ENCODE data around the gene PGBD1.
"Not testable (repeated sequence)": the region's sequence is repeated elsewhere in the genome, so short reads cannot be mapped to it uniquely, and the experiment has no call there.

PGBD1 gene

DNA sequence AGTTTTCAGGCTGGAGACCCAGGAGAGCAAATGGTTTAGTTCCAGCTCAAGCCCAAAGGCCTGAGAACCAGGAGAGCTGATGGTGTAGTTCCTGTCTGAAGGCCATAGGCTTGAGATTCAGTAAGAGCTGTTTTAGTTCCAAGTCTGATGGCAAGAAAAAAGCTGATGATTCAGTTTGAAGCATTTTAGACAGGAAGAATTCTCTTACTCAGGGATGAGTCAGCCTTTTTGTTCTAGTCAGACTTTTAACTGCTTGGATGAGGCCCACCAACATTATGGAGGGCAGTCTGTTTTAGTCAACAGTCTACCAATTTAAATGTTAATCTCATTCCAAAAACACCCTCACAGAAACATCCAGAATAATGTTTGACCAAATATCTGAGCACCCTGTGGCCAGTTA, 11.9 kb upstream of the PGBD1 start:
- no peak for DNase-seq (ENCODE audit: low read depth in 2 of 2)

DNA sequence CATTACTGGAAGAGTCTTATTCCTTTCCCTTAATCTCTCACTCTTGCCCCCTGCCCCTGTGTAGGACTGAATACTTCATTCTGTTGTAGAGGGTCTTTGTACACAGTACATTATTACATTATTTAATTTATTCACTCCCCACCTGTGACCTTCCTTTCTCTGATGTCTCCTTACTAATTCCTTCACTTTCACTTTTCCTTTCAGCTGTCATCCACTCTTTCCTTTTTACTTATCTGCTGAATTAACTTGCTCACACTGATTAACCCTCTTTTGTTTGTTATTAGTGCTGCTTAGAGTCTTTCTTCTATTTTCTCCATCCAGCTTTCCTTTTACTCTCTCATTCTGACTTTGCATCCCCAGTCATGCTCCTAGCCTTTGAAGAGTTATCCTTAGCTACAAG, 6.5 kb upstream of the PGBD1 start:
- DNase-seq (ENCODE audit: low read depth in 2 of 2), result no peak

DNA sequence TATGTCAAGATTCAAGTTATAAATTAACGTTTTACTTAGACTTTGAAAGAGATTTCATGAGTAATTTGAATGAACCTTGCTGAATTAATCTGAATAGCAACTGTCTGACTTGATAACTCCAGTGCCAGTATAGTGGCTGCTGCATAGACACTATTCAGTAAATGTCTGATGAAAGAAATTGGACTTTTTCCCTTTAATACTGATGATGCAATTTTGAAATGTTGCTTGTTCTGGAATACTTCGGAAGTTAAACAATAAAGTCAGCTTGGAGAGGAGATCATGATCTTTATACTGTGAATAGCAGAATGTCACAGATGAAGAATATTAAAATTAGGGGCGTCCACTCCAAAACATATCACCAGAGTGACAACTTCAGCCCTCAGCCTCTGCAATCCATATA, 3.6 kb upstream of the PGBD1 start:
- no peak for DNase-seq (ENCODE audit: low read depth in 2 of 2)

DNA sequence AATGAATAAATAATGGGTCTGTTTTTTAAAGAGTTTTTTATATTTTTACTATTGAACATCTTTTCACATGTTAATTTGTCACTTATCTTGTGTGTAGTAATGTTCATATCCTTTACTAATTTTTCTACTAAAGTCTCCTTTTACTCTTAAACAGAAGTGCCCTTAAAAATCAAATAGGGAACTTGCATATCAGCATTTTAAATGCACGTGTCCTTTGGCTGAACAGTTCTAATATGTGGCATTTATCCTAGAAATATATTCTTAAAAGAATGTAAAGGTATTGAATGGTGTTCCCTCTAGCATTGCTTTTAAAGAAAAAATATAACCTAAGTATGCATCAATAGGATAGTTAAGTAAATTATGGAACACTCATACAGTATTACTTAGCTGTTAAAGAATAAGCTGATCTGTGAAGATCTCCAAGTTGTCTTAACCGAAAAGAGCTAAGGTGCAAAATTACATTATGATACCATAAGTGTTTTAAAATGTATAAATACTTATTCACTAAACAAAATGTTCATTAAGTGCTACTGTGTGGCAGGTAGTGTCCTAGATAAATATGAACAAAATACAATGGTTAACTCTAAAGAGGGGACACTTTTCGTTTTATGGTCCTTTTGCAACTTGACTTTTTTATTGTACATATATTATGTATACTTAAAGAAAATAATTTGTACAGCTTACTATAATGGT, 631 bp upstream of the PGBD1 start:
- no peak for DNase-seq (ENCODE audit: low read depth in 2 of 2)

DNA sequence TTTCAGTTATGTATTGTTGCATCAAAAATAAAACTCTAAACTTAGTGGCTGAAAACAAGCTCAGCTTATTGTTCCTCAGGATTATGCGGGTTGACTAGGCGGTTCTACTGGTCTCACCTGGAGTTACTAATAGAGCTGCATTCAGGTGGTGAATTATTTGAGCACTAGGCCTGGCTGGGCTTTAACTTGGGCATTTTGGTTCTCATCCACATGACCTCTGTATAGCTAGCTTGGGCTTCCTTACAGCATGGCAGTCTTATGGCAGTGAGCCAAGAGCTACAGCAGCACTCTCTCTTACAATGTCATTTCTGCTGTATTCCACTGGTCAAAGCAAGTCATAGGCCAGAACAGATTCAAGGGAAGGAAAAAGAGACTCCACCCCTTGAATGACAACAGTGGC, 1.6 kb downstream of the PGBD1 start:
- no peak for DNase-seq (ENCODE audit: low read depth in 2 of 2)

DNA sequence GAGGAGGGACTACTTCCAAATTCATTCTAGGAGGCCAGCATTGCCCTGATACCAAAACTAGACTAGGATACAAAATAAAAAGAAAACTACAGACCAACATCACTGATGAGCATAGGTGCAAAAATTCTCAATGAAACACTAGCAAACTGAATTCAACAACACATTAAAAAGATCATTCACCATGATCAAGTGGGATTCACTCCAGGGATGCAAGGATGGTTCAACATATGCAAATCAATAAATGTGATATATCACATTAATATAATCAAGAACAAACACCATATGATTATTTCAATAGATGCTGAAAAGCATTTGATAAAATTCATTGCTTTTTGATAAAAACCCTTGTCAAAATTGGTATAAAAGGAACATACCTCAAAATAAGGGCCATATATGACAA, 10.2 kb downstream of the PGBD1 start:
- no peak for DNase-seq (ENCODE audit: low read depth in 2 of 2)

DNA sequence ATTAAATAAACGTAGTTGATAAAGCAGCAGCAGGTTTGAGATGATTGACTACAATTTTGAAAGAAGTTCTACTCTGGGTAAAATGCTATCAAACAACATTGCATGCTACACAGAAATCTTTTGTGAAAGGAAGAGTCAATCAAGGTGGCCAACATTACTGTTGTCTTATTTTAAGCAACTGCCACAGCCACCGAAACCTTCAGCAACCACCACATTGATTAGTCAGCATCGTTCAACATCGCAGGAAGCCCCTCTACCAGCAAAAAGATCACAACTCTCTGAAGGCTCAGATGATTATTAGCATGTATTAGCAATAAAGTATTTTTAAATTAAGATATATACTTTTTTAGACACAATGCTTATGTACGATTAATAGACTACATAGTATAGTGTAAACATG, 14.0 kb downstream of the PGBD1 start:
- DNase-seq (ENCODE audit: low read depth in 2 of 2), result no peak

DNA sequence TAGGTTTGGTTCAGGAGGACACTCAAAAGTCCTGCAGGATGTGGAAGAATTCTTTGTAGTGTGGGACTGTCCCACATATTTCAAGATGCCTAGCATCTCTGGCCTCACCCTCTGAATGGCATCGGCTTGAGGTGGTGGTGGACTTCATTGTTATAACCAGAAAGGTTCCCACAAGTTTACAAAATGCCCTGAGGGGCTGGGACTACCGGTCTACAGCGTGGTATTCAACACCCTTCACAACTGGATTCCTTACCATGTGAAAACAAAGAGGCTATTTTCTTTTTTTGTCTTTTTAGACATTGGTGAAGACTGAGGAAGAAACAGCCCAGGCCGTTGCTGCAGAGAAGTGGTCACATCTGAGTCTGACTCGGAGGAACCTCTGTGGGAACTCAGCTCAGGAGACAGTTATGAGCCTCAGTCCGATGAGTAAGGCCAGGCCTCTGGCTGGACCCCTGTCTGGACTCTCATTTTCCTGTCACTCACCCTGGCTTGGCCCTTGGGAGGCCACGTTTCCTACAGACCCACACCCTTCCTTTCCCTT, 15.2 kb downstream of the PGBD1 start:
- no peak for DNase-seq (ENCODE audit: low read depth in 2 of 2)

DNA sequence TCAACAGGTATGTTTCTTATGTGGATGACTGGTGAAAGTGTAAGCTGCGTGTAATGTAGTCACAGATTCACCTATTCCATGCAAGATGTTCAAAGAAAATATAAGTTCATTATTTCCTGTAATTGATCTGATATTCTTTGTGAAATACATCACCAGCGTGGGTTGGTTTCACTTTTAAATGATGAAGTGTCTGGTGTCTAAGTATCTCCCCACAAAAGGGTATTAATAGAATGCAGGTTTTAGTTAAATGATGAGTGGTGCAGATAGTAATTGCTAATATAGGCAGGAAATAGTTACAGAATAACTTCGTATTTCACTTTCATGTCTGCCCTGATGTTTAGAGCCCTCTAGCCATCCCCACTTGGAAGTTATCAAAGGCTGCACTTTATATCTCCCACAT, 22.2 kb downstream of the PGBD1 start:
- DNase-seq (ENCODE audit: low read depth in 2 of 2), result no peak

DNA sequence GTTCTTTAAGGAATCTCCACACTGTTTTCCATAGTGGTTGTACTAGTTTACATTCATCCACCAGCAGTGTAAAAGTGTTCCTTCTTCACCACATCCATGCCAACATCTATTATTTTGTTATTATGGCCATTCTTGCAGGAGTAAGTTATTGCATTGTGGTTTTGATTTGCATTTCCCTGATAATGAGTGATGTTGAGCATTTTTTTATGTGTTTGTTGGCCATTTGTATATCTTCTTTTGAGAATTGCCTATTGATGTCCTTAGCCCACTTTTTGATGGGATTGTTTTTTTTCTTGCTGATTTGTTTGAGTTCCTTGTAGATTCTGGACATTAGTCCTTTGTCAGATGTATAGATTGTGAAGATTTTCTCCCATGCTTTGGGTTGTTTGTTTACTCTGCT, 25.0 kb downstream of the PGBD1 start:
- not testable (repeated sequence) for DNase-seq (ENCODE audit: low read depth in 2 of 2)

DNA sequence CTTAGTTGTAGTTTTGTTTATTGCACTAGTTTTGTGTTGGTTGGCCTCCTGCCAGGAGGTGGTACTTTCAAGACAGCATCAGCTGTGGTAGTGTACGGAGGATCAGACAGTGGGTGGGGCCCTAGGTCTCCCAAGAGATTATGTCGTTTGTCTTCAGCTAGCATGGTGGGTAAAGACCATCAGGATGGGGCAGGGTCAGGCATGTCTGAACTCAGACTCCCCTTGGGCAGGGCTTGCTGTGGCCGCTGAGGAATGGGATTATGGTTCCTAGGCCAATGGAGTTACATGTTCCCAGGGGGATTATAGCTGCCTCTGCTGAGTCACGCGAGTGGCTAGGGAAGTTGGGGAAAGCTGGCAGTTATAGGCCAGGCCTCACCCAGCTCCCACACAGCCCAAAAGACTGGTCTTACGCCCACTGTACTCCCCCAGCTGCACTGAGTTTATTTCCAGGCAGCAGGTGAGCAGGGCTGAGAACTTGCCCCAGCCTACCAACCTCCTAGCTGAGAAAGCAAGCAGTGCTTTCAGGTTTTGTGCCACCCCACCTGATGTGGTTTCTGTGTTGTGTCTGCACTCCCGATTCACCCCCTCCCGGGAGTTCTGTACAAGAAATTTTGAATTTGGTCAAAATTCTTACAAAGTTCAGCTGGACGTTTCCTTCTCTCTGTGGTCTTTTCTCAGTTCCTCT, 29.9 kb downstream of the PGBD1 start:
- no peak for DNase-seq (ENCODE audit: low read depth in 2 of 2)

DNA sequence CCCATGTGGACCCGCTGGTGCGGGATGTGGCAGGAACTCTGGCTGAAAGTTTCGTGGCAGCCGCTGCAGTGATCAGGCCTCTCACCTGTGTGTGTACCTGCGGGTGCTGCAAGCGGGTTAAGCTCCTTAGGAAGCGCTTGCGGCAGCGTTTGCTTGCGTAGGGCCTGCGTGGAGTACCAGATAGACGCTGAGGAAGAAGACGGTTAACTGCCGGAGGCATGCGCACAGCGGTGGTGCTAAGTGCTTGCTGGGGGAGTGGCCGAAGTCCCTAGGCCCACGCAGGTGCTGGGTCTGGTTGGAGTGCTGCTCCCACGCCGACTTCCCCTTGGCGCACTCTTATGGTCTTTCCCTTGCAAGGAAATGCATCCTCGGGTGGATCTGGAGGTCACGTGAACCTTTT, 31.6 kb downstream of the PGBD1 start:
- no peak for DNase-seq (ENCODE audit: low read depth in 2 of 2)

DNA sequence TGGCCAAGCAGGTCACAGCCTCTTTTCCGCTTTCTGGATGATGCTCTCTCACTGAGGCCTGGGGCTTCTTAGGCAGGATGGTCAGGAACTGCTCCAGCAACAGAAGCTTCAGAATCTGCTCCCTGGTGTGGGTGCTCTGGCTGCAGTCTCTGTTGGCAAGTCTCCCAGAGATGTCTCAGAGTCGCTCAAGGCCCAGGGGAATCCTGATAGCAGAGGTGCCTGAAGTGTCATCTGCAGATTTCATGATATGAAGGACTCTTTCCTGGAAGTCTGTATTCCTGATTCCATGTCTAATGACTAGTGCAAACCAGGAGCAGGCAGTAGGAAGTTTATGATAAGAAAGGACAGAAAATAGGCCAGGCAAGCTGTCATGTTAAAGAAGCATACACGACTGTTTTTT, 34.3 kb downstream of the PGBD1 start:
- DNase-seq (ENCODE audit: low read depth in 2 of 2), result no peak

DNA sequence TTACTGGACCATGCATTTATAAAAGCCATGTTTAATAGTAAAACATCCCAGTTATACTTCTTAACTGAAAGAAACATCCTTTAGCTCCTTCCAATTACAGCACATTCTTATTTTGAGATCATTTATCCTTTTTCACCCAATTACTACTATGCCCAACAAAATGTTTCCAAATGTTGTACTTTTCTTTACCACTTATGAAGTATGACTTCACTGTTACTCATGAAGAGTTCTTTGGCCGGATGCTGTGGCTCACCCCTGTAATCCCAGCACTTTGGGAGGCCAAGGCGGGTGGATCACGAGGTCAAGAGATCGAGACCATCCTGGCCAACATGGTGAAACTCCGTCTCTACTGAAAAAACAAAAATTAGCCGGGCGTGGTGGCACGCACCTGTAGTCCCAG, 36.5 kb downstream of the PGBD1 start:
- DNase-seq (ENCODE audit: low read depth in 2 of 2), result not testable (repeated sequence)

DNA sequence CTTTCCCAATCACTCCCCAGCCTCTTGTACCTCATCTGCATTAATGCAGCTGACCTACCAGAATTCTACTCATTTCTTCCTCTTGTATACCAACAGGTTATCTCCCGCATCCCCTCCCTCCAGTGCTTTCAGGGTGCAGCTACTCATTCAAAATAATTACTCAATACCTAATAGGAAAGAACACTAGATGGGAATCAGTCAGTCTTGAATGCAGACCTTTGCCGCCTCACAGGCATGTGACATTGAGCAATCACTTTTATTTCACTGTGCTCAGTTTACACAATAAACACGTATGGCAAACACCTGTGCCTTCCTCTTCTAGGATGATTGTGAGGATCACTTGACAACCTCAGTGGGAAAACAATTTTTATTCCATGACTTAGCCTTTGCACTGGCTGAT, 41.3 kb downstream of the PGBD1 start:
- no peak for DNase-seq (ENCODE audit: low read depth in 2 of 2)

DNA sequence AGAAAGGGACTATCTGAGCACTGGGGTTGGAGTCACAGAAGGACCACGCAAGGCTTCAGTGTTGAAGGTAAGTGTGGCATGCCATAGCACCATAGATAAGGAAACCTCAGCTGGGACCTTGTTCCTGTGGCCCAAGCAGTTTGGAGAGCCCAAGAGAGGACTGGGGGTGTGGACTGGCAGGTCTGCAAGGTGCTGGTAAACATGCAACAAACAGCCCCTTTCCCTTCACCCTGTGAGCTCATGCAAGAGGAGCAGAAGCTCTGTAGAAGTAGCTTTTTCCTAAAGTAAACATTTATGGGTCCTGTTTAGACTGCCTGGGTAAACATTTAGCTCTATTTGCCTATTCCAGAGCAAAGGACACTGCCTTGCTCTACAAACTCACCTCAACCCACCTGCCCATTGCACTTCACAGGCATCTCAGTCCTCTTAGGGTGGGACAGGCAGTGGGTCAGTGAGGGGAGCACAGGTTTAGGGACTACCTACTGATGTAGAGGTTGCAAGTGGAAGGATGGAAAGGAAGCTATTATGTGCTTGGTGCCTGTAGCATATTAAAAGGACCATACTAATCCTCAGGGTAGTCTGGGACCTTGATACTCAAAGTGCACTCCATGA, 42.5 kb downstream of the PGBD1 start:
- no peak for DNase-seq (ENCODE audit: low read depth in 2 of 2)

DNA sequence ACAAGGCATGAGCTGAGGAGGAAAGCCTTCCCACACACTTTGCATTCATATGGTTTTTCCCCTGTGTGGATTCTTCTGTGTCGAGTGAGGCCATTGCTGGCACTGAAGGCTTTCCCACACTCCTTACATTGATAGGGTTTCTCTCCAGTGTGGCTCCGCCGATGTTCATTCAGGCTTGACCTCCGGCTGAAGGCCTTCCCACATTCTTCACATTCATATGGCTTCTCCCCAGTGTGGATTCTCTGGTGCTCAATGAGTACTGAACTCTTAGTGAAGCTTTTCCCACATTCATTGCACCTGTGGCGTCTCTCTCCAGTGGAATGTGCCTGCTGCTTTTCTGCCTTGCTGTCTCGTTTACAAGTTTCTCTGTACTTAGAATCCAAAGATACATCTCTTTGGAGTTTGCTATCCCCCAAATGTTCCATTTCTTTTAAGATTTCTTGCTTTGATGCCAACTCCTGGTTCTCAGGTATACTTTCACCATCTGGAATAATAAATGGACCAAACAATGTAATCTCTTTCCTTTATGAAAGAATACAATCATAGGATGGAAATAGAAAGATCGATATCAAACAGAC, 45.1 kb downstream of the PGBD1 start:
- no peak for DNase-seq (ENCODE audit: low read depth in 2 of 2)

DNA sequence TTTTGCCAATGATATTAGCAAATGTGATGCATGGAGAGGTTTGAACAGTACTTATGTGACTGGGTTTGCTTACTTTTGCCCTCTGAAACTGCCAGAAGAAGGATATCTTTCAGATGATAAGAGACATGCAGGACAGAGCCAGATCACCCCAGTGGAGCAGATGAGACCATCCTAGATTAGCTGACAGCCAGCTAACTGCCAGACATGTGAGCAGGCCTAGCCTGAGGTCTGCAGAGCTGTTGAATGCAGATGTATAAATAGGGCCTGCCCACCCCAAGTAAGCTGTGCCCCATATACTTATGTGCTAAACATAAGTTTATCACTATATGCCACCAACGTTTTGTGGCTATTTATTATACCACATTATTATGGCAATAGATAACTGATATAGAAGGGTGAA, 48.7 kb downstream of the PGBD1 start:
- no peak for DNase-seq (ENCODE audit: low read depth in 2 of 2)

DNA sequence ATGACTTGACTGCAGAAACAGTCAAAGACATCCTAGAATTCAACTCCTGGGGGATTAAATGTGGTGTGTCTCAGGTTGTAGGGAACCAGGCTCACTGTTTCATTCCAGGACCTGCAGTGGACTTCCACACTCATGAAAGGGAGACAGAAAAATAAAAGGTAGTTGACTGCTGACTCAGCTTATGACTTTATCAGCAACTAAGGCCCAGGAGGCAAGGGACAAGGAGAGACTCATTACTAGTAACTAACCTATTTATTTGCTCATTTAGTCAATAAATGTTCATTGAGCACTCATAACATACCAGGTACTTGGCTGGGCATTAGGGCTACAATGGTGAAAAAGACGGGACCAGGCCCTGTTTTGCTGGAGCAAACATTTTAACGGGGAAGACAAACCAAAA, 51.7 kb downstream of the PGBD1 start:
- no peak for DNase-seq (ENCODE audit: low read depth in 2 of 2)

DNA sequence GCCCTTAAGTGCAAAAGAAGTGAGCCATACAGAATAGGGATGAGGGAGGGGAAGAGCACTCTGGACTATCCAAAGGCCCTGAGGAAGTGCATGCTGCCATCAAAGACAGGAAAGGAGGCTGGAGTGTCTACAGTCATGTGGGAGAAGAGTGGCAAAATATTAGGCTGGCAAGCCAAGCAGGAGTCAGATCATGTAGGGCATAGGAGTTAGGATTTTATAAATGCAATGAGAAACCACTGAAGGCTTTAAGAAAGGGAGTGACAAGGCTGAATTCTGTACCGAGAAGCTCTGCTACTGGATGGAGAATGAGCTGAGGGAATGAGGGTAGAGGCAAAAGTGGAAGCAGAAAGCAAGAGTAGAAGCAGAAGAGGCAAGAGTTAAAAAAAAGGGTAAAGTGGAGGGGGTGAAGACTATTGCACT, 52.2 kb downstream of the PGBD1 start:
- no peak for DNase-seq (ENCODE audit: low read depth in 2 of 2)

DNA sequence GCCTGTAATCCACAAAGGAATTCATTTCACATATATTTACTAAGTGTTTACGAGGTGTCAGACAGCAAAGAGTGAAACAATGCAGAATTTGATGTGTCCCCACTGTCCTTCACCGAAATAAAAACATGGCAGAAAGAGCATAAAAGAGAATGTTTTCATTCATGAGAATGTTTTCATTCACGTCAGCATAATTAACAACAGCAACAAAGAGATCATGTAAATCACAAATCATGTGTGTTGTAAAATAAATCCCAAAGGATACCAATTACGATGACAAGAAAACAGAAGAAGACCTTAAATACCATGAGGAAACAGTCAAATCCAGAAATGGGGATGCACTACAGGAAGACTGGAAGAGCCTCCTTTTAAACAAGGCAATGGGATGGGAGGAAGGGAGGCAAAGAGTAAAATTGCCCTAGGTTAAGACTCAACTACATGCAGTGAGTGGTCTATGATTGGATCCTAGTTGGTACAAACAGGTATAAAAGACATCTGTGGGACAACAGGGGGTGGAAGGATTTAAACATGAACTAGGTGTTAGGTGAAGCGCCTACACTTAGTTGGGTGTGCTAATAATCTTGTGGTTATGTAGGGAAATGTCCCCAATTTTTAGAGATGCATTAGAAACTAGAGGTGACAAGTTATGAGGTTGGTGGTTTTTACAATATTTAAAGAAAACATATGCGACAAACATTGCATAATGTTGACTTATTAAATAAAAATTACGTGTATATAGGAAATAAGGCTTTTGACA, 53.1 kb downstream of the PGBD1 start:
- no peak for DNase-seq (ENCODE audit: low read depth in 2 of 2)

DNA sequence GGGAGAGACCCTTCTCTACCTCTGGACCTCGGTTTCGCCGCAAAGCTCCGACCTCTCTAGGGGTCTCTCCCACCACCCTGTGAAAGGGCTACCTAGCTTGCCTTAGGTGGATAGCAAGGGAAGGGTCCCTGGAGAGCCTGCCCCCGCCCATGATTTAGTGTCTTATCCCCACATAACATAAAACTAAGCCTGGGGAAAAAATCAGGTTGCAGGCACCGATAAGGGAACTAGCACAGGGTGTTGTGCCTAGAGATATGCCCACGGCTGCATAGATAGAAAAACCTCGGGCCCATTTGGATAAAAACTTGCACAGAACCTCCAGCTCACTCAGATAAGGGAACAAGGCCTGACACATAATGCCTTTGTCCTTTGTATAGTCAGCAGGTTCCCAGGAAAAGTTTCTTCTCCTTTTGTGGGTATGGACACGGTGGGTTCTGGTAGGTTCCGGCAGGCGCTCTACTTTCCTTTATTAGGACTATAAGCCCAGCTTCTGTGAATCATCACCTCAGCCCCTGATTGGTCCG, 53.7 kb downstream of the PGBD1 start:
- DNase-seq (ENCODE audit: low read depth in 2 of 2), result no peak

All from stimulated activated CD4-positive, alpha-beta T cell treated with anti-CD3 and anti-CD28 coated beads, Interleukin-1b, Interleukin-23, amount 100 ng/mL, for 4 hours (primary cell).